Bronchial epithelial cell (primary cell): ENCODE data around the gene BMP5. TPM values are rescaled to one million over a fixed set of nuclear protein-coding genes. Genes with fewer than 3 reads are reported as not detected.

ENCODE experiments used
- DNase-seq: peaks from one replicate; pipeline ENCODE4 v3.0.0-alpha.2; 2010; ENCODE audit warnings: low read depth
- FAIRE-seq: peaks from 2 replicates; lab custom pipeline; 2011; peaks lifted over from hg19 to GRCh38; lab: Jason Lieb, UNC
- H3K27me3 ChIP-seq: 2 replicates; pipeline ENCODE4 v1.5.1; 2011; ENCODE audit warnings: low read length; ENCODE audit not compliant: control insufficient read depth, insufficient read depth
- H3K36me3 ChIP-seq: 2 replicates; pipeline ENCODE4 v1.5.1; 2011; ENCODE audit warnings: low read length; ENCODE audit not compliant: control insufficient read depth, insufficient read depth
- H3K4me3 ChIP-seq: 2 replicates; pipeline ENCODE4 v1.5.1; 2011; ENCODE audit warnings: mild to moderate bottlenecking, low read depth, low read length, control low read depth
- CTCF ChIP-seq: IDR thresholded peaks from 2 replicates; pipeline ENCODE4 v1.5.1; 2011; ENCODE audit warnings: mild to moderate bottlenecking, moderate library complexity, low read length, control low read depth, inconsistent platforms; ENCODE audit not compliant: insufficient read depth, severe bottlenecking
- total RNA-seq: library from RNA; depleted of rRNA; stranded (reverse); fragments of >200 nt; gene quantifications from 2 replicates; pipeline ENCODE4 v1.2.1, GENCODE V29; 2014

The BMP5 gene
- total RNA-seq, 1 donor from 2014 or later = not detected

DNA sequence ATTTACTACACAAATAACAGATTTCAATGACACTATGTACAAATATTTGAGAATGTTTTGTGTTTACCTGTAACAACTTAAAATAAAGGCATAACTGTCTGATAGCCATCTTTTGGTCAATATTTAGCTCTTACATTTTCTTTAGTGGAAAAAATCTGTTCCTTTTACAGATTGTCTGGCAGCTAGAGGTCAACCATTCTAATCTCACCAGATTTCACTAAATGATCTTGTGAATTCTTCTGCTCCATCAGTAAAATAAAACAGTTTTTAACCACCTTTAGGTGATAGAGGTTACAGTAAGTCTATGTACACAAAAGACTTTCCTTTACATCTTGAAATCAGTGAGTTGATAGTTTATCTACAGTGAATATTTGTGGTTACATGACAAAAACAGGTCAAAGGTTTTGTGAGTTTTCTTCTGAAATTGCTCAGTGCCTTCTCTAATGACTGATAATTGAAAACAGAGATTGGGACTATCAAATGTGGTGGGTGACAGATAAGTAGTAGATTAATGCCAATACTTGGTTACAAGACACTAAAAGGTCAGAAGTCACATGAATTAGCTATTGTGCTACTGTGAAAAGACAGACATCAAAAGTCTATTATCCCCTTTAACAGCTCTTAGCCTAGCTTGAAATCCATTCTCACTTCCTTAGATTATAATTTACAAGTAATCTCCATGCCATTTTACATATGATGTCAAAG is 47.4 kb downstream of the BMP5 start:
- TF ChIP-seq CTCF = no peak
- no peak overlapping the region for H3K4me3 ChIP-seq
- FAIRE-seq = no peak
- H3K36me3 ChIP-seq = no peaks in the 10 kb centered on the region
- peak; percentile 18 for DNase-seq
- H3K27me3 ChIP-seq = no peaks in the 10 kb centered on the region

DNA sequence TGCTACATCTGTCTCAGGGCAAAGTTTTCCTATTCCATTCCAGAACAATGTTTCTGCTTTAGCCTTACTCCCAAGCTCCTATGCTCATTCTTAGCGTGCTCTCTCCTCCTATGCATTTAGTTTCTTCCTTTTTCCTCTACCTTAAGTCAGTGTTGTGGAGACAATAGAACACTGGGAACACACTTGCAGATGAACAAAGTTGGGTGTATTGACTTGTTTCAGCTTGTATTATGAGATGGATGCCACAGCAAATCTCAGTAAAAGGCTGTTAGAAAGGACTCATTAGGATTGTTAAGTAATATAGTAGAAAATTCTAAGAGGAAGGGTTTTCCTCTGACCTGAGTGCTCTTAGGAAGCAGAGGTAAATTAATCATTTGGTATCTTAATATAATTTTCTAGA is 48.4 kb downstream of the BMP5 start:
- peak; percentile 69 for DNase-seq
- no peaks in the 10 kb centered on the region for H3K27me3 ChIP-seq
- H3K4me3 ChIP-seq = no peak overlapping the region
- FAIRE-seq = no peak
- no peak for TF ChIP-seq CTCF
- H3K36me3 ChIP-seq = no peaks in the 10 kb centered on the region

DNA sequence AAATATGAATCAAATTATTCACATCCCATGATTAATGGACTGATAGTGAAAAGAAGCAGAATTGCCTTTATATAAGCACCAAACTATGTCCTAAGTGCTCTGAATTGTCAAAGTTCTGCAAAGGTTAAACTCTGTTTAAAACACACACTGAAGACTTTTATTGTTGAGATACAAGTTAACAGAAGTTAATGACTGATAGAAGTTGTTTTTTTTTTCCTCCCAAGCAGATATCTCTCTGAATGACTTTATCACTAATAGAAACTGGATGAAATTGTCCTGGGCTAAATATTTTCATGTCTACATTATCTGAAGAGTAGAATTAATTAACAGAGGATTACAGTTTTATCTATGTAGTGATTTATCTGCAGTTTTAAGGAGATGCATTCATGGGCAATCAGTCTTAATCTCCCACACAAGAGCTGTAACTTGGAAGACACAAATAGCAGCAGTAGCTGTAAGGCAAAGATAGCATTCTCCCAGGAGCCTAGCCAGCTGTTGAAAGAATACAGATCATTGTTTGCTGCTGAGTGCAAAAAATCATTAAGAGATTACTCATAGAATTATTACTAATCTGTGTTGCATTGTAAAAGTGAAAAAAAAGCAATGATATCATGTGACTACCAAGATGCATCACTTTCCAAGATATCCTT is 49.9 kb downstream of the BMP5 start:
- H3K36me3 ChIP-seq = no peaks in the 10 kb centered on the region
- FAIRE-seq (no peak), DNase-seq (peak; percentile 91)
- no peaks in the 10 kb centered on the region for H3K27me3 ChIP-seq
- H3K4me3 ChIP-seq = no peak overlapping the region
- TF ChIP-seq CTCF = no peak

DNA sequence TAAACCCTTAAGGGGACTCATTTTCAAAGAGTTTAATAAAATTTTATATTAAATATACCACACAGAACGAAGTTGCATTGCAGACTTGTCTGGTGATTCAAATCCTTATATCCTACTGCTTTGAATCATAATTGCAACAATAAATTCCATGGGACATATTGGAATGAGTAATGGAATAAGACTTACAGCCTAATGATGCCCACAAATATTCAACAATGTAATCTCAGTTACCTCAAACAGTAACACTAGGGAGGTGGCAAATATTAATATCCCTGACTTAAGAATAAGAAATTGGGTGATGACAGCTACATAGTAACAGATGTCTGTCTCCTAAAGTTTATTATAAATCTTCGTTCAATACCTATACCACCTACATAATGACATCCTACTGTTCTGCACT is 52.6 kb downstream of the BMP5 start:
- FAIRE-seq = no peak
- TF ChIP-seq CTCF = no peak

GRCh38 chr6:55822005-55822404 is 53.4 kb downstream of the BMP5 start:
- H3K27me3 ChIP-seq = no peaks in the 10 kb centered on the region
- H3K4me3 ChIP-seq = no peak overlapping the region
- H3K36me3 ChIP-seq = no peaks in the 10 kb centered on the region
- DNase-seq (no peak), FAIRE-seq (no peak)
- TF ChIP-seq CTCF = no peak

More for the DNA sequence above, 52.6 kb downstream of the BMP5 start:
- Histone ChIP-seq H3K36me3 (no peaks in the 10 kb centered on the region), H3K27me3 (no peaks in the 10 kb centered on the region), H3K4me3 (no peak overlapping the region)
- DNase-seq = peak; percentile 65
